GM13977 (cell line): Measurements from ENCODE around the gene CCDC88A.
"Not testable (repeated sequence)": the region's sequence is repeated elsewhere in the genome, so short reads cannot be mapped to it uniquely, and the experiment has no call there.

Experiments
- DNase-seq: peaks from one replicate; pipeline ENCODE4 v3.0.0; 2012; ENCODE audit warnings: low spot score
- CTCF ChIP-seq: IDR thresholded peaks from 2 replicates; pipeline ENCODE4 v1.5.1; 2012; ENCODE audit warnings: mild to moderate bottlenecking, control low read depth; ENCODE audit not compliant: insufficient read depth; ENCODE audit errors: extremely low read depth, missing control alignments
- in situ Hi-C: fragments of 300-500 bp; cut with MboI; formaldehyde crosslinking; loops from one replicate; pipeline ENCODE4 v1.12.0; 2022; ENCODE audit warnings: low sequenced_read_pairs, low pct_unique_long_range_greater_than_20kb, mixed read lengths, inconsistent platforms; ENCODE audit not compliant: unreplicated experiment

The CCDC88A gene

DNA sequence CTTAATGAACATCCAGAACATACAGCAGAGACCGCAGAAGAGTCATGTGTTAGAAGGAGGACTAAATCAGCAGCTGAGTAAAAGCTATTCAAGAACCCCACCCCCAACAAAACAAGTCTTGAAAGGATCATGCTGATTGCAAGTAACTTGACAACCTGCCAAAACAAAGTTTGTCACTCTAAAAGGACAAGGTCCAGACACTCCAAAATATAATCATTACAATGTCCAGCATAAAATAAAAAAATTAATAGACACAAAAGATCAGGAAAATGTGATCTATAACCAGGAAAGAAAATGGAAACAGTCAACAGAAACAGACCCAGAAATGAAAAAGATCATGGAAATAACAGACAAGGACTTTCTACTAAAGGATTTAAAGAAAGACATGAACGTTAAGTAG lies 28.5 kb downstream of the CCDC88A start:
- TF ChIP-seq CTCF, result no peak
- no peak for DNase-seq
- in situ Hi-C loops, result no loop called here

- DNase-seq, in situ Hi-C loops: not testable (repeated sequence)
These were observed 34.1 kb downstream of the CCDC88A start for GRCh38 chr2:55385516-55385915.

- no peak for TF ChIP-seq CTCF
- DNase-seq, result no peak
- in situ Hi-C loops, result no loop called here
These were observed 34.9 kb downstream of the CCDC88A start for GRCh38 chr2:55384786-55385185.

GRCh38 chr2:55371376-55371775 lies 48.3 kb downstream of the CCDC88A start:
- in situ Hi-C loops, result no loop called here
- TF ChIP-seq CTCF, result no peak
- DNase-seq, result no peak

DNA sequence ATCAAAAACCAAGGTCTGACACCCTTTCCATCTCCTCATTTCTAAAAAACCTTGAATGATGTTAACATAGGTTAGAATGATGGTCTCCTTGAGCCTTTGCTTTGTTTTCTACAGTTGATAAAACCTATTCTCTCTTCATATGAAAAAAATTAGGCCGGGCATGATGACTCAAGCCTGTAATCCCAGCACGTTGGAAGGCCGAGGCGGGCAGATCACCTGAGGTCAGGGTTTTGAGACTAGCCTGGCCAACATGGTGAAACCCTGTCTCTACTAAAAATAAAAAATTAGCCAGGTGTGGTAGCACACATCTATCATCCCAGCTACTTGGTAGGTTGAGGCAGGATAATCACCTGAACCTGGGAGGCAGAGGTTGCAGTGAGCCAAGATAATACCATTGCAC lies 49.4 kb downstream of the CCDC88A start:
- no peak for DNase-seq
- no peak for TF ChIP-seq CTCF
- in situ Hi-C loops, result no loop called here

DNA sequence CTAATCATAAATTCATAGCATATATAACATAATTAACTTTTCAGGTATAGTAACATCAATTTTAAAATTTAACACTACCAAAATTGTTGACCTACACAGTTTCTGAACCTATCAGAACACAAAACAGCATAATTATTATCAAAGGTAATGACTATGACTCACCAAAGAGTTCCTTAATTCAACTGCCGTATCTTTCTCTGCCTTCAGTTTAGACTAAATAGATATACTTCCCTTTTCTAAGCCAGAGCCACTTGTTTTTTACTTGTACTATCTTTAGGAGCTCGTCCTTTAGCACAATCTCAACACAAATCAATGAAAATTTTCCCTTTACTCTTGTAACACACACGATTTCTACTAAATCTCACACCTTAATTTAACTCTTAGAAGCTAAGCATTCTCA lies 54.4 kb downstream of the CCDC88A start:
- DNase-seq, result no peak
- in situ Hi-C loops, result no loop called here
- no peak for TF ChIP-seq CTCF

DNA sequence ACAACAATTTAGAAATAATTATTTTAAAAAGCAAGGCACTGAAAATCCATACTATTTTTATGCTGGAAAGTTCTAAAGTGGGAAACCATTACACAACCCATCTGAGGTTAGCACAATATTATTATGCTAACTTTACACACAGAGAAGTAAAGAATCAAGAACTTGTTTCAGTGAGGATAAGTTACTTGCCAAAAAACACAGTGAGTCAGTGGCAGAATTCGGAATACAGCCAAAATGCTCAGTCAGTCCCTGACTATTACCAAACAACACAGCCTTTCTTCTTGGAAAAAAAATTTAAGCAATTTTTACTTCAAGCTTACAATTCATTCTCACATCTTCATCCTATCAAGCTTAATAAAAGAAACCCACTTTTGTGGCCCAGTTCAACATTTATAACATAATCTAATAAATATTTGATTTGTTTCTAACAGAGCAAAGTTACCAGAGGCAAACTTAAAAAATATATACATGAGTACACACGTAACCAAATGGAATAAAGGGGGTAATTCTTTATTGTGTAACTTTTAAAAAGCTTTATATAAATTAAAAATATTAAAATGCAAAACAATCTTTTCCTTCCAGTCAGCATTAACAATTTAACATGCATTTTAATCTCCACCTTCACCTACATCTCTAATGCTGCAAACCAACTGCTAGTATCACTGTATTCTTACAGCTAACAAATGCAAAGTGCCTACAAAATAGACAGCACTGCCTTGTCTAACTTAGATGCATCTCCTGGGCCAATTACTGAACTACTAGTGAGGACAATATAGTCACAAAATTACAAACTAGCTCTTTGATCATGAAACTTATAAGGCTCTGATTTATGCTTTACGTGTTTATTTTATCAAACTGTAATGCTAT lies 55.2 kb downstream of the CCDC88A start:
- in situ Hi-C loops, result no loop called here
- no peak for DNase-seq
- TF ChIP-seq CTCF, result no peak
